Heart left ventricle (tissue), 13 donors: ENCODE results near the gene DCAF4.

Source experiments
- POLR2A ChIP-seq, 2 donors: fragments of 450-650 bp; IDR thresholded peaks; one replicate each; pipeline ENCODE4 v1.6.1; 2017; ENCODE audit warnings: antibody characterized with exemption in 2 of 2, mild to moderate bottlenecking in 2 of 2, moderate library complexity in 2 of 2
- TF ChIP-seq, protein P1 (sequence below), 12 donors: fragments of 200-600 bp; sonication (generic) in 4 of 12; IDR thresholded peaks; one replicate each; pipeline versions ENCODE4 v1.5.0 to v1.8.0; 2018 to 2022; ENCODE audit warnings: antibody characterized with exemption in 12 of 12, mild to moderate bottlenecking in 5 of 12
- donor health status: ischemic (EF 13 %, LVEDD 7.1; RV severe dilation, severe dysfunction).
- donor health status: DM: no; HTN: yes; CAD: no.
- donor health status: DM: no; HTN: no; CAD: no.
- donor health status: ischemic (EF 25% LVEDD 6.9; RV normal size, moderate dysfunction).
- donor health status: ischemic (EF 25% LVEDD 5.7; RV mildly dilated, moderate dysfunction).
- donor health status: ischemic (EF 35%, LVEDD 5.7; RV mildly dilated, moderate dysfunction).
- donor health status: nonischemic (EF 11% LVEDD 7.7; RV severe dilation, severe dysfunction).
- donor health status: DM: yes; HTN: yes; CAD: no.
- donor health status: PGD.
- donor health status: ischemic (EF 29% LVEDD 5.4; RV normal size, mild dysfunction).
- donor health status: nonischemic (EF 23%, LVEDD 6.1; RV moderate dilation, normal function).

- TF ChIP-seq, protein P1, sequence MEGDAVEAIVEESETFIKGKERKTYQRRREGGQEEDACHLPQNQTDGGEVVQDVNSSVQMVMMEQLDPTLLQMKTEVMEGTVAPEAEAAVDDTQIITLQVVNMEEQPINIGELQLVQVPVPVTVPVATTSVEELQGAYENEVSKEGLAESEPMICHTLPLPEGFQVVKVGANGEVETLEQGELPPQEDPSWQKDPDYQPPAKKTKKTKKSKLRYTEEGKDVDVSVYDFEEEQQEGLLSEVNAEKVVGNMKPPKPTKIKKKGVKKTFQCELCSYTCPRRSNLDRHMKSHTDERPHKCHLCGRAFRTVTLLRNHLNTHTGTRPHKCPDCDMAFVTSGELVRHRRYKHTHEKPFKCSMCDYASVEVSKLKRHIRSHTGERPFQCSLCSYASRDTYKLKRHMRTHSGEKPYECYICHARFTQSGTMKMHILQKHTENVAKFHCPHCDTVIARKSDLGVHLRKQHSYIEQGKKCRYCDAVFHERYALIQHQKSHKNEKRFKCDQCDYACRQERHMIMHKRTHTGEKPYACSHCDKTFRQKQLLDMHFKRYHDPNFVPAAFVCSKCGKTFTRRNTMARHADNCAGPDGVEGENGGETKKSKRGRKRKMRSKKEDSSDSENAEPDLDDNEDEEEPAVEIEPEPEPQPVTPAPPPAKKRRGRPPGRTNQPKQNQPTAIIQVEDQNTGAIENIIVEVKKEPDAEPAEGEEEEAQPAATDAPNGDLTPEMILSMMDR (IDR thresholded peaks at IDR 0.05), result no peak
- TF ChIP-seq POLR2A (IDR thresholded peaks at IDR 0.05), result no peak
Measured at GRCh38 chr14:72945356-72946027, 19.2 kb downstream of the DCAF4 start.
